ENCODE results near the gene MBNL2.

The MBNL2 gene

GRCh38 chr13:97330448-97330847, 108.3 kb downstream of the MBNL2 start:
- Histone ChIP-seq H3K4ac (ENCODE audit: low read length) (no peak overlapping the region), H3K9ac (ENCODE audit: low read depth, low read length, poor library complexity) (no peak overlapping the region), H3K79me1 (ENCODE audit: low read depth, low read length) (no peaks in the 10 kb centered on the region), H3K4me3 (ENCODE audit: low read length in 2 of 2) (no peak overlapping the region), H2AK5ac (ENCODE audit: low read depth, low read length) (no peak overlapping the region), H3K4me1 (ENCODE audit: control insufficient read depth in 2 of 2, insufficient read depth in 1 of 2, low read depth in 1 of 2, low read length in 2 of 2) (peaks cover 8 to 24% of the 10 kb centered on the region in 2 donors), H4K8ac (ENCODE audit: low read depth, low read length) (no peak overlapping the region), H3K23ac (ENCODE audit: low read depth, low read length, poor library complexity) (no peak overlapping the region), H3K36me3 (replicated peaks in 1 of 2; ENCODE audit: control insufficient read depth in 2 of 2, insufficient read depth in 2 of 2, low read length in 2 of 2) (peaks cover 0 to 2% of the 10 kb centered on the region in 2 donors), H2AFZ (ENCODE audit: low read length) (no peak overlapping the region), H3K27me3 (ENCODE audit: control insufficient read depth in 3 of 3, insufficient read depth in 3 of 3, low read depth in 1 of 3, low read length in 3 of 3) (no peaks in the 10 kb centered on the region), H3K4me2 (ENCODE audit: insufficient read depth, low read length, poor library complexity, severe bottlenecking) (no peak overlapping the region), H3K27ac (replicated peaks; ENCODE audit: low read length) (no peak overlapping the region), H3K18ac (ENCODE audit: low read length) (peak overlapping the region; percentile 86), H3K9me3 (replicated peaks in 1 of 2; ENCODE audit: control insufficient read depth in 2 of 2, insufficient read depth in 1 of 2, low read depth in 1 of 2, low read length in 2 of 2) (no peaks in the 10 kb centered on the region), H2BK120ac (ENCODE audit: low read depth, low read length) (no peak overlapping the region), H2BK15ac (ENCODE audit: low read length) (no peak overlapping the region), H2BK5ac (ENCODE audit: low read length) (no peak overlapping the region), H4K91ac (ENCODE audit: low read depth, low read length, poor library complexity) (no peak overlapping the region), H2BK12ac (ENCODE audit: low read length) (no peak overlapping the region), H3K14ac (ENCODE audit: low read length) (no peak overlapping the region)
- no CpG with 5 or more reads among the region's 2 CpGs for WGBS, 2 donors (ENCODE audit: extremely low coverage in 2 of 2, insufficient read length in 2 of 2, insufficient replicate concordance in 1 of 2)
- no peak for DNase-seq (ENCODE audit: low spot score)

- no peak overlapping the region for H2AK5ac ChIP-seq (ENCODE audit: low read depth, low read length)
- DNase-seq (ENCODE audit: low spot score) = no peak
- peaks cover 8 to 21% of the 10 kb centered on the region in 2 donors for H3K4me1 ChIP-seq (ENCODE audit: control insufficient read depth in 2 of 2, insufficient read depth in 1 of 2, low read depth in 1 of 2, low read length in 2 of 2)
- no peak overlapping the region for H3K4ac ChIP-seq (ENCODE audit: low read length)
- peak overlapping the region; percentile 7 for H3K18ac ChIP-seq (ENCODE audit: low read length)
- no peak overlapping the region for H3K9ac ChIP-seq (ENCODE audit: low read depth, low read length, poor library complexity)
- no peak overlapping the region for H2AFZ ChIP-seq (ENCODE audit: low read length)
- H3K9me3 ChIP-seq (replicated peaks in 1 of 2; ENCODE audit: control insufficient read depth in 2 of 2, insufficient read depth in 1 of 2, low read depth in 1 of 2, low read length in 2 of 2) = no peaks in the 10 kb centered on the region
- no peak overlapping the region for H2BK15ac ChIP-seq (ENCODE audit: low read length)
- H3K36me3 ChIP-seq (replicated peaks in 1 of 2; ENCODE audit: control insufficient read depth in 2 of 2, insufficient read depth in 2 of 2, low read length in 2 of 2) = peaks cover 0 to 2% of the 10 kb centered on the region in 2 donors
- no peak overlapping the region for H2BK120ac ChIP-seq (ENCODE audit: low read depth, low read length)
- no peak overlapping the region for H2BK12ac ChIP-seq (ENCODE audit: low read length)
- H4K91ac ChIP-seq (ENCODE audit: low read depth, low read length, poor library complexity) = no peak overlapping the region
- no peaks in the 10 kb centered on the region for H3K27me3 ChIP-seq (ENCODE audit: control insufficient read depth in 3 of 3, insufficient read depth in 3 of 3, low read depth in 1 of 3, low read length in 3 of 3)
- H3K27ac ChIP-seq (replicated peaks; ENCODE audit: low read length) = no peak overlapping the region
- H4K8ac ChIP-seq (ENCODE audit: low read depth, low read length) = no peak overlapping the region
- no peak overlapping the region for H3K4me3 ChIP-seq (ENCODE audit: low read length in 2 of 2)
- H3K4me2 ChIP-seq (ENCODE audit: insufficient read depth, low read length, poor library complexity, severe bottlenecking) = no peak overlapping the region
- no peak overlapping the region for H2BK5ac ChIP-seq (ENCODE audit: low read length)
- H3K79me1 ChIP-seq (ENCODE audit: low read depth, low read length) = no peaks in the 10 kb centered on the region
- H3K23ac ChIP-seq (ENCODE audit: low read depth, low read length, poor library complexity) = no peak overlapping the region
- WGBS, 2 donors (ENCODE audit: extremely low coverage in 2 of 2, insufficient read length in 2 of 2, insufficient replicate concordance in 1 of 2) = no CpG with 5 or more reads among the region's 4 CpGs
- H3K14ac ChIP-seq (ENCODE audit: low read length) = no peak overlapping the region
Observed at GRCh38 chr13:97332742-97333141, 110.6 kb downstream of the MBNL2 start.

GRCh38 chr13:97333983-97334382, 111.8 kb downstream of the MBNL2 start:
- Histone ChIP-seq H3K4me3 (ENCODE audit: low read length in 2 of 2) (no peak overlapping the region), H3K4me2 (ENCODE audit: insufficient read depth, low read length, poor library complexity, severe bottlenecking) (no peak overlapping the region)

GRCh38 chr13:97334690-97335089, 112.6 kb downstream of the MBNL2 start:
- no peaks in the 10 kb centered on the region for H3K9me3 ChIP-seq (replicated peaks in 1 of 2; ENCODE audit: control insufficient read depth in 2 of 2, insufficient read depth in 1 of 2, low read depth in 1 of 2, low read length in 2 of 2)
- H3K14ac ChIP-seq (ENCODE audit: low read length) = no peak overlapping the region
- H2BK15ac ChIP-seq (ENCODE audit: low read length) = no peak overlapping the region
- H2AFZ ChIP-seq (ENCODE audit: low read length) = no peak overlapping the region
- no peak overlapping the region for H2BK12ac ChIP-seq (ENCODE audit: low read length)
- WGBS, 2 donors (ENCODE audit: extremely low coverage in 2 of 2, insufficient read length in 2 of 2, insufficient replicate concordance in 1 of 2) = no CpG with 5 or more reads among the region's 3 CpGs
- no peak overlapping the region for H3K4me2 ChIP-seq (ENCODE audit: insufficient read depth, low read length, poor library complexity, severe bottlenecking)
- no peak for DNase-seq (ENCODE audit: low spot score)
- no peak overlapping the region for H3K23ac ChIP-seq (ENCODE audit: low read depth, low read length, poor library complexity)
- no peak overlapping the region for H3K27ac ChIP-seq (replicated peaks; ENCODE audit: low read length)
- H3K4me3 ChIP-seq (ENCODE audit: low read length in 2 of 2) = no peak overlapping the region
- H3K27me3 ChIP-seq (ENCODE audit: control insufficient read depth in 3 of 3, insufficient read depth in 3 of 3, low read depth in 1 of 3, low read length in 3 of 3) = no peaks in the 10 kb centered on the region
- no peak overlapping the region for H2BK120ac ChIP-seq (ENCODE audit: low read depth, low read length)
- no peak overlapping the region for H2BK5ac ChIP-seq (ENCODE audit: low read length)
- no peak overlapping the region for H4K91ac ChIP-seq (ENCODE audit: low read depth, low read length, poor library complexity)
- H4K8ac ChIP-seq (ENCODE audit: low read depth, low read length) = no peak overlapping the region
- no peak overlapping the region for H3K18ac ChIP-seq (ENCODE audit: low read length)
- H3K4ac ChIP-seq (ENCODE audit: low read length) = no peak overlapping the region
- H3K36me3 ChIP-seq (replicated peaks in 1 of 2; ENCODE audit: control insufficient read depth in 2 of 2, insufficient read depth in 2 of 2, low read length in 2 of 2) = peaks cover 0 to 2% of the 10 kb centered on the region in 2 donors
- no peaks in the 10 kb centered on the region for H3K79me1 ChIP-seq (ENCODE audit: low read depth, low read length)
- H3K4me1 ChIP-seq (ENCODE audit: control insufficient read depth in 2 of 2, insufficient read depth in 1 of 2, low read depth in 1 of 2, low read length in 2 of 2) = peaks cover 5 to 14% of the 10 kb centered on the region in 2 donors
- H3K9ac ChIP-seq (ENCODE audit: low read depth, low read length, poor library complexity) = no peak overlapping the region
- H2AK5ac ChIP-seq (ENCODE audit: low read depth, low read length) = no peak overlapping the region

More at GRCh38 chr13:97333983-97334382, 111.8 kb downstream of the MBNL2 start:
- no peak for DNase-seq (ENCODE audit: low spot score)
- H3K18ac ChIP-seq (ENCODE audit: low read length) = no peak overlapping the region
- no peak overlapping the region for H2AK5ac ChIP-seq (ENCODE audit: low read depth, low read length)
- peaks cover 5 to 18% of the 10 kb centered on the region in 2 donors for H3K4me1 ChIP-seq (ENCODE audit: control insufficient read depth in 2 of 2, insufficient read depth in 1 of 2, low read depth in 1 of 2, low read length in 2 of 2)
- no peak overlapping the region for H4K8ac ChIP-seq (ENCODE audit: low read depth, low read length)
- H2AFZ ChIP-seq (ENCODE audit: low read length) = no peak overlapping the region
- no peak overlapping the region for H2BK5ac ChIP-seq (ENCODE audit: low read length)
- H4K91ac ChIP-seq (ENCODE audit: low read depth, low read length, poor library complexity) = no peak overlapping the region
- no peak overlapping the region for H3K9ac ChIP-seq (ENCODE audit: low read depth, low read length, poor library complexity)
- WGBS, 2 donors (ENCODE audit: extremely low coverage in 2 of 2, insufficient read length in 2 of 2, insufficient replicate concordance in 1 of 2) = no CpG with 5 or more reads among the region's 6 CpGs
- no peak overlapping the region for H2BK12ac ChIP-seq (ENCODE audit: low read length)
- no peaks in the 10 kb centered on the region for H3K9me3 ChIP-seq (replicated peaks in 1 of 2; ENCODE audit: control insufficient read depth in 2 of 2, insufficient read depth in 1 of 2, low read depth in 1 of 2, low read length in 2 of 2)
- no peaks in the 10 kb centered on the region for H3K79me1 ChIP-seq (ENCODE audit: low read depth, low read length)
- H2BK120ac ChIP-seq (ENCODE audit: low read depth, low read length) = no peak overlapping the region
- no peak overlapping the region for H3K27ac ChIP-seq (replicated peaks; ENCODE audit: low read length)
- H3K4ac ChIP-seq (ENCODE audit: low read length) = no peak overlapping the region
- no peak overlapping the region for H2BK15ac ChIP-seq (ENCODE audit: low read length)
- peaks cover 0 to 2% of the 10 kb centered on the region in 2 donors for H3K36me3 ChIP-seq (replicated peaks in 1 of 2; ENCODE audit: control insufficient read depth in 2 of 2, insufficient read depth in 2 of 2, low read length in 2 of 2)
- no peak overlapping the region for H3K23ac ChIP-seq (ENCODE audit: low read depth, low read length, poor library complexity)
- H3K14ac ChIP-seq (ENCODE audit: low read length) = no peak overlapping the region
- H3K27me3 ChIP-seq (ENCODE audit: control insufficient read depth in 3 of 3, insufficient read depth in 3 of 3, low read depth in 1 of 3, low read length in 3 of 3) = no peaks in the 10 kb centered on the region

Measured in neuronal stem cell (in vitro differentiated cells).